Left ventricle myocardium inferior (tissue), 1 donor: Measurements from ENCODE around the gene NTHL1. TPM values are rescaled to one million over a fixed set of nuclear protein-coding genes. Genes with fewer than 3 reads are reported as not detected.

Experiments used
- DNase-seq: peaks from one replicate; pipeline ENCODE4 v3.0.0-alpha.2; 2020
- H3K27ac ChIP-seq: fragments of 200-600 bp; replicated peaks from 2 replicates; pipeline ENCODE4 v1.8.0; 2021
- H3K27me3 ChIP-seq: fragments of 200-600 bp; 2 replicates; pipeline ENCODE4 v1.8.0; 2021; ENCODE audit warnings: low read depth
- H3K36me3 ChIP-seq: fragments of 200-600 bp; 2 replicates; pipeline ENCODE4 v1.8.0; 2021
- H3K4me1 ChIP-seq: fragments of 200-600 bp; 2 replicates; pipeline ENCODE4 v1.8.0; 2021
- H3K4me3 ChIP-seq: fragments of 200-600 bp; 2 replicates; pipeline ENCODE4 v1.8.0; 2021; ENCODE audit warnings: mild to moderate bottlenecking, moderate library complexity
- H3K9me3 ChIP-seq: fragments of 200-600 bp; replicated peaks from 2 replicates; pipeline ENCODE4 v1.8.0; 2021
- CTCF ChIP-seq: fragments of 200-600 bp; IDR thresholded peaks from 2 replicates; pipeline ENCODE4 v1.8.0; 2021; ENCODE audit warnings: antibody characterized with exemption, mild to moderate bottlenecking, borderline replicate concordance
- intact Hi-C: fragments of 100-400 bp; cut with micrococcal nuclease; formaldehyde crosslinking; loops from one replicate; pipeline ENCODE4 v1.11.0; 2022
- total RNA-seq: library from RNA; stranded (reverse); fragmentation: NEBNext Ultra II Directional; extraction: Animal tissue kit (Norgen Biotek cat#: 25700); gene quantifications from one replicate; pipeline ENCODE4 v1.2.1, GENCODE V29; 2021
- donor health status: DM: no; HTN: yes; CAD: no; lungs with severe emphysema.

NTHL1 gene
- total RNA-seq, 1 donor from 2014 or later = 21.7 TPM

GRCh38 chr16:2092866-2093265 lies 45.2 kb upstream of the NTHL1 start:
- intact Hi-C loops = no loop called here
- DNase-seq = no peak
- H3K4me1 ChIP-seq = peaks cover 16% of the 10 kb centered on the region
- no peak overlapping the region for H3K27ac ChIP-seq
- H3K36me3 ChIP-seq = peaks cover 96% of the 10 kb centered on the region
- H3K9me3 ChIP-seq = no peaks in the 10 kb centered on the region
- no peak overlapping the region for H3K4me3 ChIP-seq
- H3K27me3 ChIP-seq = no peaks in the 10 kb centered on the region
- no peak for TF ChIP-seq CTCF

- TF ChIP-seq CTCF = no peak
- H3K27ac ChIP-seq = no peak overlapping the region
- intact Hi-C loops = no loop called here
These were observed 44.6 kb upstream of the NTHL1 start for GRCh38 chr16:2092256-2092620.

GRCh38 chr16:2091547-2092255 lies 44.1 kb upstream of the NTHL1 start:
- DNase-seq = no peak
- Histone ChIP-seq H3K27me3 (no peaks in the 10 kb centered on the region), H3K36me3 (peaks cover 95% of the 10 kb centered on the region), H3K27ac (peak overlapping the region; percentile 85), H3K9me3 (no peaks in the 10 kb centered on the region), H3K4me3 (peak overlapping the region; percentile 30), H3K4me1 (peaks cover 16% of the 10 kb centered on the region)
- no peak for TF ChIP-seq CTCF
- intact Hi-C loops = no loop called here

More at GRCh38 chr16:2092256-2092620, 44.6 kb upstream of the NTHL1 start:
- Histone ChIP-seq H3K27me3 (no peaks in the 10 kb centered on the region), H3K9me3 (no peaks in the 10 kb centered on the region), H3K4me3 (no peak overlapping the region), H3K36me3 (peaks cover 95% of the 10 kb centered on the region), H3K4me1 (peaks cover 16% of the 10 kb centered on the region)
- no peak for DNase-seq

- Histone ChIP-seq H3K27me3 (no peaks in the 10 kb centered on the region), H3K9me3 (no peaks in the 10 kb centered on the region), H3K27ac (peak overlapping the region; percentile 85), H3K36me3 (peaks cover 95% of the 10 kb centered on the region), H3K4me3 (peak overlapping the region; percentile 52), H3K4me1 (peaks cover 16% of the 10 kb centered on the region)
- intact Hi-C loops = no loop called here
- TF ChIP-seq CTCF = no peak
- DNase-seq = peak; percentile 52
These were observed 43.3 kb upstream of the NTHL1 start for GRCh38 chr16:2090777-2091546.

GRCh38 chr16:2090481-2090776 lies 42.8 kb upstream of the NTHL1 start:
- no peak for DNase-seq
- H3K4me1 ChIP-seq = peaks cover 16% of the 10 kb centered on the region
- no peaks in the 10 kb centered on the region for H3K27me3 ChIP-seq
- TF ChIP-seq CTCF = no peak
- H3K9me3 ChIP-seq = no peaks in the 10 kb centered on the region
- peaks cover 95% of the 10 kb centered on the region for H3K36me3 ChIP-seq
- intact Hi-C loops = no loop called here
- H3K4me3 ChIP-seq = peak overlapping the region; percentile 52
- H3K27ac ChIP-seq = peak overlapping the region; percentile 85
